Measurements from ENCODE around the gene SPDYE16. TPM values are rescaled to one million over a fixed set of nuclear protein-coding genes. Genes with fewer than 3 reads are reported as not detected.
"Not testable (repeated sequence)": the region's sequence is repeated elsewhere in the genome, so short reads cannot be mapped to it uniquely, and the experiment has no call there.

SPDYE16 gene, protein sequence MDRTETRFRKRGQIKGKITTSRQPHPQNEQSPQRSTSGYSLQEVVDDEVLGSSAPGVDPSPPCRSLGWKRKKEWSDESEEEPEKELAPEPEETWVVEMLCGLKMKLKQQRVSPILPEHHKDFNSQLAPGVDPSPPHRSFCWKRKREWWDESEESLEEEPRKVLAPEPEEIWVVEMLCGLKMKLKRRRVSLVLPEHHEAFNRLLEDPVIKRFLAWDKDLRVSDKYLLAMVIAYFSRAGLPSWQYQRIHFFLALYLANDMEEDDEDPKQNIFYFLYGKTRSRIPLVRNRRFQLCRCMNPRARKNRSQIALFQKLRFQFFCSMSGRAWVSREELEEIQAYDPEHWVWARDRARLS
- total RNA-seq: 0.35 TPM in 1 of 2 replicates, not detected in the other
- long read RNA-seq: 0 reads

DNA sequence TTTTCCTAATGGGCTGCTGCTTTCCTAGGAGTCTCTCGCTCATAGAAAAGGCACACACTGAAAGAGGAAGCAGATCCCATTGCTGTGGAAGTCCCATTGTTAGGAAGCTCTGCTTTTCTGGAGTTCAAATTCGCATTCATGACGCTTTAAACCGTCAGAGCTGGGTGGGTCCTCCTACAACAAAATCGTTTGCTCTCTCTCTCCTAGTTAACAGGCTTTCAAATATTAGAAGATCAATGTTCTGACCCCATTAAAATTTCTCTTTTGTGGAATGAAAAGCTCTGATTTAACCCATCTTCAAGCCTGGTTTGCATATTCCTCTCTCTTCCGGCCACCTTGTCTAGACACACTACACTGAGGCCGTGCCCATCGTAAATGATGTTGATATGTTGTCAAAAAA, at the start of gene SPDYE16:
SPDYE16 (minus strand) TSS at position 101 of the 400 bp plus-strand sequence. CDS start 1,838 bp downstream, outside the sequence.
- DNase-seq (ENCODE audit: low read depth, low spot score); H3K36me3 Mint-ChIP-seq (ENCODE audit: low read depth); H3K27ac Mint-ChIP-seq (ENCODE audit: unreplicated experiment); H3K4me1 Mint-ChIP-seq; H3K4me3 Mint-ChIP-seq; H3K27me3 Mint-ChIP-seq (ENCODE audit: low read depth); H3K9me3 Mint-ChIP-seq: not testable (repeated sequence)

DNA sequence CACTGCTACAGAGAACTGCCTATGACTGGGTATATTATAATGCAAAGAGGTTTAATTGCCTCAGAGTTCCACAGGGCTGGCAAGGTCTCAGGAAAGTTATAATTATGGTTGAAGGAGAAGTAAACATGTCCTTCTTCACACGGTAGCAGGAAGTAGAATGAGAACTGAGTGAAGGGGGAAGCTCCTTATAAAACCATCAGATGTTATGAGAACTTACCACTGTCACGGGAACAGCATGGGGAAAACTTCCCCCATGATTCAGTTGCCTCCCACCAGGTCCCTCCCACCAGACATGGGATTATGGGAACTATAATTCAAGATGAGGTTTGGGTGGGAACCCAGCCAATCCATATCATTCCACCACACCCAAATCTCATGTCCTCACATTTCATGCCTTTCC, 49.6 kb upstream of the SPDYE16 start:
- not testable (repeated sequence) for H3K4me1 Mint-ChIP-seq; H3K4me3 Mint-ChIP-seq; DNase-seq (ENCODE audit: low read depth, low spot score); H3K9me3 Mint-ChIP-seq; H3K27ac Mint-ChIP-seq (ENCODE audit: unreplicated experiment); H3K27me3 Mint-ChIP-seq (ENCODE audit: low read depth)
- H3K36me3 Mint-ChIP-seq (ENCODE audit: low read depth): peaks cover 18% of the 10 kb centered on the region

DNA sequence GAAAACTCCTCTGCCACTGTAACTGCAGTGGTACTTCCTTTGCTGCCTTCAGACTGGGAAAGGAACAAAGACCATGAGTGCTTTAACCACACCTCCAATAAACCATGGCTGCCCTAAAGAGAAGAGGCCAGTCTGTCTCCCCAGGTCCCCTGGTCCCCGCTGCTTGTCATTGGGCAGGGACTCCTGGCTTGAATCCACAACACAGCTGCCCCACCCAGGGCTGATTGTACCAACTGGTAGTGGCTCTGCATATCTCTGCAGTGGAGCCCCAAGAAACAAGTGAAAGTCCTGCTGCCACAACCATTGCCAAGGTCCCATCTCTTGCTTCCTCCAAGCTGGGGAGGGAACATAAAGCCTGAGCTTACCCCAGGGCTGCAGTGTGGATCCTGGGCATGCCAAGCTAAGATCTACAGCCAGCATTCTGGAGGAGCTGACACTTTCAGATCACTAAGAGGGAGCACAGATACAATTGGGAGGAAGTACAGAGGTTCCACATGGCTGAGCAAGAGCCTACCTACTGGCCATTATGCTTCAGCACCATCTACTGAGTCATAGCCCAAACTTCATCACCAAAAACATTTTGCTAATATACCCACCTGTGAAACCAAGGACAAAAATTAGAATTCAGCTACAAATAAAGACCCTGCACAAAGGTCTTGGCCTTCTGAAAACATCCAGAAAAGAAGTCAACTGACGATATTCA, 48.7 kb upstream of the SPDYE16 start:
- not testable (repeated sequence) for H3K4me3 Mint-ChIP-seq; DNase-seq (ENCODE audit: low read depth, low spot score); H3K27ac Mint-ChIP-seq (ENCODE audit: unreplicated experiment); H3K9me3 Mint-ChIP-seq; H3K27me3 Mint-ChIP-seq (ENCODE audit: low read depth); H3K4me1 Mint-ChIP-seq
- H3K36me3 Mint-ChIP-seq (ENCODE audit: low read depth): peaks cover 12% of the 10 kb centered on the region

DNA sequence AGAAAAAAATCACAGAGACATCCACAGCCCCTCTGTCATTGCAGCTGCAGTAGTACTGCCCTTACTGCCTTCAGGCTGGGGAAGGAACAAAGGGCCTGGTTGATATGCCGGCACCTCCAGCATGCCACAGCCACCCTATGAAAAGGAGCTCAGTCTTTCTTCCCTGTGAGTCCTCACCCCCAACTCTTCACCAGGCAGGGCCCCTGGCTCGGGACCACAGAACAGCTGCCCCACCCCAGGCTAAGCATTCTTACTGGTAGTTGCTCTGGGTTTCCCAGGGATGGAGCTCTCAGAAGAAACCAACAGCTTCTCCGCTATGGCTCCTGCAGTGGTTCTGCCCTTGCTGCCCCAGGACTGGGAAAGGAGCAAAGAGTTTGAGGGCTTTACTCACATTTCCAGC, 47.9 kb upstream of the SPDYE16 start:
- H3K36me3 Mint-ChIP-seq (ENCODE audit: low read depth): peaks cover 11% of the 10 kb centered on the region
- H3K27me3 Mint-ChIP-seq (ENCODE audit: low read depth); H3K4me1 Mint-ChIP-seq; H3K4me3 Mint-ChIP-seq; H3K9me3 Mint-ChIP-seq; H3K27ac Mint-ChIP-seq (ENCODE audit: unreplicated experiment); DNase-seq (ENCODE audit: low read depth, low spot score): not testable (repeated sequence)

DNA sequence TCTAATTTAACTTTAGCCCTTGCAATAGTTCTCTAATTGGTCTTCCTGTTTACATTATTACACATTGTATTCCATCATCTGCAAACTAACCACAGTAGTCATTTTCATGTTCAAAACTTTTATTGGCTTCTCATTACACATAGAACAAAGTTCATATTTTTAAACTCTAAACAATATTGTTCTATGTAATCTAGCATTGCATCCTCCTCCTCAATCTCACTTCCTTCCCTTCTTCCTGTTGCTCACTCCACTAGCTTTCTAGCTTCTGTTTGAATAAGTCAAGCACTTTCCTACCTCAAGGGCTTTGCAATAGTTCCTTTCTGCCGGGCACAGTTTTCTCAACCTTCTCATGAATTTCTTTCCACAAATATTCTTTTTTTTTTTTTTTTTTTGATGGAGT, 45.5 kb upstream of the SPDYE16 start:
- not testable (repeated sequence) for DNase-seq (ENCODE audit: low read depth, low spot score); H3K36me3 Mint-ChIP-seq (ENCODE audit: low read depth); H3K9me3 Mint-ChIP-seq; H3K27ac Mint-ChIP-seq (ENCODE audit: unreplicated experiment); H3K4me1 Mint-ChIP-seq; H3K27me3 Mint-ChIP-seq (ENCODE audit: low read depth); H3K4me3 Mint-ChIP-seq

DNA sequence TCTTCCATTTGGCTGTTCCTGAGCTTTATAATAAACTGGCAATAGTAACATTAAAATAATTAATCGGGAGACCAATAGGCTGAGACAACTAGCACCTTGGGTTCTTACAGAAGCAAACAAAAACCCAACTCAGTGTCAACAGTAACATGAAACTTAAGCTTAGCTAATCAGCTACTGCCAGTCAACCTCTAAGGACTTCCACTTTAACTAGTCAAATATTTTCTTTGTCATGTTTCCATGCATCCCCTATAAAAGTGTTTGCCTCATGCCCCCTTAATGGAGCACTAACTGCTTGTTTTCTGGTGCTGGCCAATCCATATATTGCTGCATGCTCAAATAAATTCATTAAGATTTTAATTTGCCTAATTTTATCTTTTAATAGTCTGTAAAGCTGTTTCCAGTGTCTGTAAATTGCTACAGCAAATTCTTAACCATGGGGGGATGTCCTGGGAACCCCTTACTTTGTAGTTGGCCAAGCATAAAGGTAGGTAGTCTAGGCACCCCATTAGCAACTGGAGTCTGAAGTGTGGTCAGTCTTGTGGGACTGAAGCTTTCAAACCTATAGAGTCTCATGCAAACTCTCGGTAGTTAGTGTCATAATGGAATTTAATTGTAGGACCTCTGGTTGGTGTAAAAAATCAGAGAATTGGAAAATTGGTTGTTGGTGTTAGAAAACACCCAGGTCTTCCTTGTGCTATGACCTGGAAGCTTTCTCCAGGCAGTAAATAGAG, 43.7 kb upstream of the SPDYE16 start:
- H3K4me1 Mint-ChIP-seq; H3K4me3 Mint-ChIP-seq; H3K9me3 Mint-ChIP-seq; DNase-seq (ENCODE audit: low read depth, low spot score); H3K27ac Mint-ChIP-seq (ENCODE audit: unreplicated experiment); H3K27me3 Mint-ChIP-seq (ENCODE audit: low read depth); H3K36me3 Mint-ChIP-seq (ENCODE audit: low read depth): not testable (repeated sequence)

DNA sequence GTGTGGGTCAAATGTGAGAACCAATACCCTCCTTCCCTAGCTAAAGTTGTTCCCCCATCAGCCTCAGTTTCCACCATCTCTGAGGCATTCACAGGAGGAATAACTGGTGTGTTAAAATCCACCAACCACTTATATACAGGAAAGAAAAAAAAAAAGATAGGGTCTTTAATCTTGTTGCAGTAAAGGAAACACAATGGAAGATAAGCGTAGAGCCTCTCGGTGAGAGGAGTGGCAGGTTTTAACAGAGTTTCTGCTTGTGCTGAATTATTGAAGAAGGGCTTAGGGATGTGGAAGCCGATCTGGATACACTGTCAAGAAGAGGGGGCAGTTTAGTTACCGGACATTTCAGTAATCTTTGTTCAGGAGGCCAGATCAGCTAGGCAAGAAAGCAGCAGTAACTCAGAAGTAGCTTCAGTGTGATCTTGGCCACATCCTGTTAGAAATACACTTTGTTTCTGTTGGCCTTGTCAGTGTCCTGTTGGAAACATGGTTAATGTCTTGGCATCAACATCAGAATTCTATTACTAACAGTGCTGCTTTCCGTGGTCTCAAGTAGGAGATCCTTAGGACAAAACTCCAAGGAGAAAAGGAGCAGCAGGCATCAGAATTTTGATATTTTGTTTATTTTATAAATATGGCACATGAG, 40.7 kb upstream of the SPDYE16 start:
- not testable (repeated sequence) for H3K4me1 Mint-ChIP-seq; H3K36me3 Mint-ChIP-seq (ENCODE audit: low read depth); DNase-seq (ENCODE audit: low read depth, low spot score); H3K27me3 Mint-ChIP-seq (ENCODE audit: low read depth); H3K27ac Mint-ChIP-seq (ENCODE audit: unreplicated experiment); H3K4me3 Mint-ChIP-seq; H3K9me3 Mint-ChIP-seq

DNA sequence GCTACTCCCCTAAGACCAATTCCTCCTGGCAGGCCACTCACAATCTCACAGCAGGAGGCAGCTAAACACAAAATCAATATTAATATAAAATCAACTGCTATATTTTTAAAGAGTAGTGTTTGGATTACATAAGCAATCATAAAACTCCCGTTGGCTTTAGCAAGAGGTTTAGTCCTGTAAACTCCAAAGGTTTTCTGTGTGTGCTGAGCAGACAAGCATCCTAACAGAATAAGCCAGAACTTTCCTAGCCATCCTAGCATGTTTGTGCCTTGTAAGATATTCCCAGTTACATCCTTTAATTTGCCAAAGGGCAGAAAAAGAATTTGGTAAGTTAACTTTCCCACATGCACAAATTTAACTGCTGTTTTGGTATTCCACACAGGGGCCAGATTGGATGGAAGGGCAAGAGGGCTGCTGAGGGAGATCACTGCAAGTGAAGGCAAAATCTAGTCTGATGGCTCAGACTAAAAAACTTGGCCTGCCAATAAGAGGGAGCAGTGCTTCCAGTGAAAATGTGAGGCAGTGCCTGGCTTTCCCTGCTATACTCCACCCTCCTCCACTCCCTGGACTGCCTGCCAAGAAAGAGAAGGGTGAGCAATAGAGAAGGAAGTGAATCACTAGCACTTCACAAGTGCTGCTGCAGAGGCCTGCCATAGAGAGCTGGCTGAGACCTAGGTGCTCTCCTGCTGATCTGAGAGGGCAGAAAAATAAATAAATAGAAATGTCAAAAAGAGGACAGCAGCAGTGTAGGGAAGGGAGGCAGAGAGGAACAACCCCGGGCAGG, 39.9 kb upstream of the SPDYE16 start:
- not testable (repeated sequence) for H3K36me3 Mint-ChIP-seq (ENCODE audit: low read depth); DNase-seq (ENCODE audit: low read depth, low spot score); H3K9me3 Mint-ChIP-seq; H3K27me3 Mint-ChIP-seq (ENCODE audit: low read depth); H3K4me3 Mint-ChIP-seq; H3K4me1 Mint-ChIP-seq; H3K27ac Mint-ChIP-seq (ENCODE audit: unreplicated experiment)

DNA sequence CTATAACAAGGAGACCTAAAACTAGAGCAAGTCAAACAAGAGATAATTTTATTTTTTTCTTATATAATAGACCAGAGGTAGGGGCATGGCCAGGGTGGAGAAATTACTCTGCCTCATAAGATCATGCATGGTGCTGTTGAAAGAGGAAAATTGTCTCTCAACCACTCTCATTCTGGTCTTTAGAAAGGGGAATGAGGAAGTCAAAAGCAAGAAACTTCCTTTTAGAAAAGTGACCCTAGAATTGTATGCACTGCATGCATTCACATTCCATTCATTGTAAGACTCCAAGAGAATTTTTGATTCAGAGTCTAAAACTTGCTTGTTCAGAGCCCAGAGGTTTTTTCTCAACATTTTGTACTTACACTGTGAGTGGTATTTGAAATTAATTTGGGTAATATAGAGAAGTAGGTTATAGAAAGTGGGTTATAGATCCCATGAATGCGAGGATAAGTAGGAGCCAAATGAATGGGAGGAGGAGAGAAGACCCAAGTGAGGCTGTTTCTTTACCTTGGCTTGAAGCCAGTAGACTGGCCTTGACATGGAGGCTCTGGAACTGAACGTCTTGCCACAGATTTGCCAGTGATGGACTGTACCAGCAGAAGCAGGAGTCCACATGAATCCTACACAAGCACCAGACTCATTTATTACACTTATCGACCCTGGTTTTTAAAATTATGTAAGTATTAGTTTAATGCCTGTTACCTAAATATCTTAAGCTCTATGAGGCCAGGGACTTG, 33.0 kb upstream of the SPDYE16 start:
- not testable (repeated sequence) for DNase-seq (ENCODE audit: low read depth, low spot score); H3K4me1 Mint-ChIP-seq; H3K27ac Mint-ChIP-seq (ENCODE audit: unreplicated experiment); H3K36me3 Mint-ChIP-seq (ENCODE audit: low read depth); H3K4me3 Mint-ChIP-seq; H3K27me3 Mint-ChIP-seq (ENCODE audit: low read depth); H3K9me3 Mint-ChIP-seq

DNA sequence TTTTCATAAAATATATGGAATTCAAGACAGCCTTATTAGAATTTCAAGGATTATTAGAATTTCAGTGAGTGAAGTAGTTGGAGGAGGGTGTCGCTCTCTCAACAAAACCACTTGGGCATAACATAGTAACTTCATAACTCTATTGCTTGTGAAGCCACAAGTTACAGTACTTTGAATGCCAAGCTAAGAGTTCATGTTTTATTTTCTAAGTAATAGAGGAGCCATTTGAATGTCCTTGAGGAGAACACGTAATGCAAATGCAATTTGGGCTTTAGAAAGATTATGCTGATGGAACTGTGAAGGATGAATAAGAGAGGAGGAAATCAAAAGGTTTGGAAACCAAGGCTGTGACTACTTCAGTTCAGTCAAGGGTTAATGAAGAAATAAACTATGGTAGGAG, 32.3 kb upstream of the SPDYE16 start:
- not testable (repeated sequence) for H3K36me3 Mint-ChIP-seq (ENCODE audit: low read depth); H3K27me3 Mint-ChIP-seq (ENCODE audit: low read depth); H3K27ac Mint-ChIP-seq (ENCODE audit: unreplicated experiment); DNase-seq (ENCODE audit: low read depth, low spot score); H3K9me3 Mint-ChIP-seq; H3K4me1 Mint-ChIP-seq; H3K4me3 Mint-ChIP-seq

DNA sequence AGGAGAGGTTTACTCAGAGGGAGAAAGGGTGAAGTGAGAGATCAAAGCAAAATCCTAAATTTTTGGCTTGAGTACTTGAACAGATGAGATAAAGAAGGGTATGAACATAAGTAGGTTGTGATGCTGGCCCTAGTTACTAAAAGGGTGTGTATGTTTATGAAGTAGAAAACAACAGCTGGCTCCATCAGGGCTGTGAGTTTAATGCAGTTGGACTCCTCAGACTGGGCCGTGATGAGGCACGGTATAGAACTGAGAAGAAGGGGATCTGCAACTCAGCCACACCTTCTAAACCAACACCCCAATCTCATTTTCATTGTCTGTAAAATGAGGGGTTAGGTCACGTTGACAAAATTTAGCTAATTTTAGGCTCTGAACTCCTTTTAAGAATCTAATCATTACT, 29.2 kb upstream of the SPDYE16 start:
- not testable (repeated sequence) for H3K27me3 Mint-ChIP-seq (ENCODE audit: low read depth); DNase-seq (ENCODE audit: low read depth, low spot score); H3K4me1 Mint-ChIP-seq; H3K27ac Mint-ChIP-seq (ENCODE audit: unreplicated experiment); H3K36me3 Mint-ChIP-seq (ENCODE audit: low read depth); H3K4me3 Mint-ChIP-seq; H3K9me3 Mint-ChIP-seq

DNA sequence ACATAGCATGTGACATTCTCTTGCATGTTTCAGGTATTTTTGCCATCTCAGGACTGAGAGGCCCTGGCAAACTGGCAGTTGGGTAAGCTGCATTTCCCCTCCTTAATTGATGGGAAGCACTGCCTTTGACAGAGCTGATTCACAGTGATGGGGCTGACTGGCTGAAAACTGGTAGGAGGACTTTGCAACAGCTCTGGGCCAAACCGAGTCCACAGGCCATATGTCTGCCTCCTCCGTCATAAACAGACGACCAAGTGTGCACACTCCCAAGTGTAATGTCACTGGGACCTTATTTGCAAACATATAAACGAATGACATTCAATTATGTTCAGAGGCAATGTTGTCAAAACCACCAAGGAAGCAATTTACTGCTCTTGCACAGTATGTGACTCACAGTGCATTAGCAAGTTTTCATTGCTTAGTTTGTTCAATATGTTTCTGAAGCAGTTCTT, 27.3 kb upstream of the SPDYE16 start:
- H3K27me3 Mint-ChIP-seq (ENCODE audit: low read depth); H3K4me3 Mint-ChIP-seq; H3K9me3 Mint-ChIP-seq; H3K27ac Mint-ChIP-seq (ENCODE audit: unreplicated experiment); H3K4me1 Mint-ChIP-seq; DNase-seq (ENCODE audit: low read depth, low spot score): not testable (repeated sequence)
- H3K36me3 Mint-ChIP-seq (ENCODE audit: low read depth): peaks cover 19% of the 10 kb centered on the region

Data from neural crest cell (in vitro differentiated cells).